Measurements from ENCODE around the gene PSMA5. TPM values are rescaled to one million over a fixed set of nuclear protein-coding genes. Genes with fewer than 3 reads are reported as not detected.

The PSMA5 gene
- total and polyA plus RNA-seq, 2 of the 4 experiments (the other 2 are of a cell fraction) = 75.5 to 107 TPM

GRCh38 chr1:109433322-109433721 is 7.1 kb upstream of the PSMA5 start:
- Histone ChIP-seq H3K18ac (ENCODE audit: low read depth, low read length) (no peak overlapping the region), H3K4ac (ENCODE audit: low read depth, low read length) (no peak overlapping the region), H3K23ac (ENCODE audit: low read depth, low read length) (no peak overlapping the region), H3K79me1 (ENCODE audit: low read depth in 1 of 2, low read length in 2 of 2) (peaks cover 0 to 7% of the 10 kb centered on the region in 2 experiments; a peak in 2 of 4 replicates), H3K27ac (ENCODE audit: insufficient read depth, low read length) (no peak overlapping the region), H2AFZ (replicated peaks; ENCODE audit: low read length, poor library complexity) (no peak overlapping the region), H4K20me1 (ENCODE audit: insufficient read depth, low read length) (no peaks in the 10 kb centered on the region), H3K4me1 (ENCODE audit: control insufficient read depth, insufficient read depth, low read length) (peaks cover 6% of the 10 kb centered on the region), H2BK20ac (ENCODE audit: low read depth, low read length) (no peak overlapping the region), H3K9me3 (ENCODE audit: control insufficient read depth, insufficient read depth, low read length) (no peaks in the 10 kb centered on the region; the same call in 1 of the 2 replicates), H4K91ac (ENCODE audit: insufficient read depth, low read depth, low read length) (no peak overlapping the region), H2AK9ac (replicated peaks; ENCODE audit: low read depth, low read length, poor library complexity) (no peak overlapping the region), H4K5ac (ENCODE audit: low read depth, low read length) (no peak overlapping the region), H2BK15ac (ENCODE audit: low read depth, low read length) (no peak overlapping the region), H2AK5ac (ENCODE audit: low read depth, low read length) (no peak overlapping the region), H3K4me2 (ENCODE audit: low read depth, low read length) (no peak overlapping the region), H3K4me3 (ENCODE audit: insufficient read depth, low read depth, low read length) (no peak overlapping the region), H3K27me3 (ENCODE audit: control insufficient read depth, insufficient read depth, low read length) (no peaks in the 10 kb centered on the region), H4K8ac (ENCODE audit: low read depth in 2 of 2, low read length in 2 of 2) (no peak overlapping the region), H3K56ac (ENCODE audit: extremely low read depth, insufficient read depth, low read length) (no peak overlapping the region), H3K9ac (ENCODE audit: low read depth, low read length) (no peak overlapping the region), H3K14ac (replicated peaks; ENCODE audit: low read depth, low read length) (no peak overlapping the region), H2BK5ac (ENCODE audit: low read depth, low read length, poor library complexity, severe bottlenecking) (no peak overlapping the region), H3K9me1 (ENCODE audit: insufficient read depth, low read length) (peaks cover 3% of the 10 kb centered on the region), H2BK120ac (ENCODE audit: low read depth, low read length) (no peak overlapping the region), H3K36me3 (ENCODE audit: control insufficient read depth, insufficient read depth, low read length) (no peaks in the 10 kb centered on the region)
- ChIA-PET CTCF (no interaction called here), POLR2A (ENCODE audit: unreplicated experiment) (no interaction called here)
- ATAC-seq (ENCODE audit: low read depth) (no peak), DNase-seq (no peak)
- intact Hi-C loops (cut with micrococcal nuclease) = no loop called here
- in situ Hi-C loops (cut with MboI; ENCODE audit: low sequenced_read_pairs) = no loop called here
- no peak for TF ChIP-seq MAZ (IDR thresholded peaks at IDR 0.05; ENCODE audit: borderline replicate concordance, low read depth, low read length)
- BruUV-seq (replicated peaks) = no TSS peak
- no CpG with 5 or more reads among the region's 1 CpG for WGBS, 2 experiments (ENCODE audit: extremely low coverage in 2 of 2, insufficient read length in 1 of 2)
- dilution Hi-C loops (cut with HindIII; ENCODE audit: low sequenced_read_pairs, unreplicated experiment) = no loop called here
